ENCODE measurements around the gene P3R3URF.
A peak's percentile ranks its signal among the peaks of the same experiment; 100 is the strongest.

Gene P3R3URF

GRCh38 chr1:46206399-46206798, 30.1 kb upstream of the P3R3URF start:
- Histone ChIP-seq H3K36me3 (0 out of 2 replicates have a peak, but pooled peaks cover 6% of the 10 kb centered on the region), H3K27me3 (ENCODE audit: insufficient read depth, low read depth, severe bottlenecking) (no peaks in the 10 kb centered on the region), H3K9me3 (ENCODE audit: severe bottlenecking) (no peaks in the 10 kb centered on the region), H3K4me3 (ENCODE audit: low read depth, low read length) (no peak overlapping the region), H3K27ac (no peak overlapping the region)
- no peak for TF ChIP-seq CTCF (IDR thresholded peaks at IDR 0.05; ENCODE audit: low read depth, low read length)
- DNase-seq, result no peak

- TF ChIP-seq CTCF (IDR thresholded peaks at IDR 0.05; ENCODE audit: low read depth, low read length), result no peak
- Histone ChIP-seq H3K27me3 (ENCODE audit: insufficient read depth, low read depth, severe bottlenecking) (no peaks in the 10 kb centered on the region), H3K4me3 (ENCODE audit: low read depth, low read length) (no peak overlapping the region), H3K27ac (no peak overlapping the region), H3K9me3 (ENCODE audit: severe bottlenecking) (no peaks in the 10 kb centered on the region), H3K36me3 (0 out of 2 replicates have a peak, but pooled peaks cover 6% of the 10 kb centered on the region)
- no peak for DNase-seq
Observed at GRCh38 chr1:46205791-46206190, 29.5 kb upstream of the P3R3URF start.

GRCh38 chr1:46205141-46205540, 28.9 kb upstream of the P3R3URF start:
- Histone ChIP-seq H3K36me3 (0 out of 2 replicates have a peak, but pooled peaks cover 6% of the 10 kb centered on the region), H3K27ac (no peak overlapping the region), H3K4me3 (ENCODE audit: low read depth, low read length) (no peak overlapping the region), H3K9me3 (ENCODE audit: severe bottlenecking) (no peaks in the 10 kb centered on the region), H3K27me3 (ENCODE audit: insufficient read depth, low read depth, severe bottlenecking) (no peaks in the 10 kb centered on the region)
- TF ChIP-seq CTCF (IDR thresholded peaks at IDR 0.05; ENCODE audit: low read depth, low read length), result no peak
- no peak for DNase-seq

GRCh38 chr1:46204406-46204742, 28.1 kb upstream of the P3R3URF start:
- 0 out of 2 replicates have a peak, but pooled peaks cover 6% of the 10 kb centered on the region for H3K36me3 ChIP-seq
- H3K27ac ChIP-seq, result no peak overlapping the region
- H3K9me3 ChIP-seq (ENCODE audit: severe bottlenecking), result no peaks in the 10 kb centered on the region
- TF ChIP-seq CTCF (IDR thresholded peaks at IDR 0.05; ENCODE audit: low read depth, low read length), result no peak
- no peak overlapping the region for H3K4me3 ChIP-seq (ENCODE audit: low read depth, low read length)
- no peaks in the 10 kb centered on the region for H3K27me3 ChIP-seq (ENCODE audit: insufficient read depth, low read depth, severe bottlenecking)
- DNase-seq, result no peak

- Histone ChIP-seq H3K36me3 (0 out of 2 replicates have a peak, but pooled peaks cover 6% of the 10 kb centered on the region), H3K27ac (no peak overlapping the region), H3K27me3 (ENCODE audit: insufficient read depth, low read depth, severe bottlenecking) (no peaks in the 10 kb centered on the region), H3K9me3 (ENCODE audit: severe bottlenecking) (no peaks in the 10 kb centered on the region), H3K4me3 (ENCODE audit: low read depth, low read length) (peak overlapping the region; percentile 67)
- no peak for TF ChIP-seq CTCF (IDR thresholded peaks at IDR 0.05; ENCODE audit: low read depth, low read length)
- DNase-seq, result no peak
Observed at GRCh38 chr1:46203738-46204405, 27.6 kb upstream of the P3R3URF start.

- TF ChIP-seq CTCF (IDR thresholded peaks at IDR 0.05; ENCODE audit: low read depth, low read length), result no peak
- H3K9me3 ChIP-seq (ENCODE audit: severe bottlenecking), result no peaks in the 10 kb centered on the region
- H3K36me3 ChIP-seq, result peaks cover 5% of the 10 kb centered on the region
- no peaks in the 10 kb centered on the region for H3K27me3 ChIP-seq (ENCODE audit: insufficient read depth, low read depth, severe bottlenecking)
- no peak for DNase-seq
- H3K27ac ChIP-seq, result no peak overlapping the region
- no peak overlapping the region for H3K4me3 ChIP-seq (ENCODE audit: low read depth, low read length)
Observed at GRCh38 chr1:46199233-46199749, 23.0 kb upstream of the P3R3URF start.
